HG02970 (cell line): ENCODE results near the gene OR2L2.
"Not testable (repeated sequence)": the region's sequence is repeated elsewhere in the genome, so short reads cannot be mapped to it uniquely, and the experiment has no call there.

Source experiments
- ATAC-seq: cut with Tn5 transposase; IDR thresholded peaks from one replicate; pipeline ENCODE4 v1.9.1; 2021; ENCODE audit warnings: mild to moderate bottlenecking, moderate library complexity, moderate number of reproducible peaks; ENCODE audit not compliant: unreplicated experiment, low FRiP score

Gene OR2L2

GRCh38 chr1:248029770-248030169 is at the start of gene OR2L2:
OR2L2 (plus strand) TSS chr1:248030070; CDS start chr1:248038268, 8,198 bp downstream.
- no peak for ATAC-seq

- ATAC-seq = no peak
These were observed 36.9 kb upstream of the OR2L2 start for GRCh38 chr1:247992986-247993385.

- no peak for ATAC-seq
These were observed 31.1 kb upstream of the OR2L2 start for GRCh38 chr1:247998811-247999210.

- no peak for ATAC-seq
These were observed 29.7 kb upstream of the OR2L2 start for GRCh38 chr1:248000169-248000568.

DNA sequence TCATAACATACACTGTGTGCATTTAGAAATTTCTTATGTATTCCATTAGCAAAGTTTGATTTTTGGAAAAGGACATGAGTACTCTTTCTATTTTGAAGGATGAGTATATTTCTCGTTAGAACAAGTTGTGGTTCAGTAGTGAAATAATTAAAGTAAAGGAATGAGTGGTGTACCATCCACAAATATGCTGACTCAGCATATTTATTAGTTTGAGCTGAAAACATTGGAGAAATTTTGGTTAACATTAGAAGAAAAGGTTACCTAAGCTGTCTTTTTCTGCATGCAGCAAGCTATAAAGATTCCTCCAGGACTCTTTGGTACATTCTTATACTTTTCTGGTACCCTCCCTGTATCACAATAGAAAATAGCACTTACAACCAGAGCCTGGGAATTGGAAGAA is 22.1 kb upstream of the OR2L2 start:
- no peak for ATAC-seq

GRCh38 chr1:248009681-248010080 is 20.2 kb upstream of the OR2L2 start:
- no peak for ATAC-seq

- no peak for ATAC-seq
These were observed 16.6 kb upstream of the OR2L2 start, which contains the start of gene OR2L5 for GRCh38 chr1:248013229-248013710. OR2L5 (plus strand) TSS chr1:248013660; CDS start chr1:248021948, 8,288 bp downstream.

DNA sequence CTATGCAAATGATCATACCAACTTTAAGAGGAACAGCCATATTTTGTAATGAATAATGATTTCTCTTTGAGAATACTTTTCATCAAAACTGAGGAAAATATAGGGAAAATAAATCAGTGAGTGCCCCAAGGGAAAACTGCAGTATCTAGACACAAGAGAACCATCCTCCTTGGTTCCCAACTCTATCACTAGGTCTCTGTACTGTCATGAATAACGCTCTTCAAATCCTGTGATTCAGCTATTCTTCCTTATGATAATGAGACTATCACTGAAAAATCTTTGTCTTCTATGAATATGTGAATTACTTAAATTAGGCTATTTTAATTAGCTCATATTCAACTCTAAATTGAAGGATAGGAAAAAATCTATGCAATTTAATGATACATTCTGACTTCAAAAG is 14.1 kb upstream of the OR2L2 start:
- ATAC-seq = no peak

DNA sequence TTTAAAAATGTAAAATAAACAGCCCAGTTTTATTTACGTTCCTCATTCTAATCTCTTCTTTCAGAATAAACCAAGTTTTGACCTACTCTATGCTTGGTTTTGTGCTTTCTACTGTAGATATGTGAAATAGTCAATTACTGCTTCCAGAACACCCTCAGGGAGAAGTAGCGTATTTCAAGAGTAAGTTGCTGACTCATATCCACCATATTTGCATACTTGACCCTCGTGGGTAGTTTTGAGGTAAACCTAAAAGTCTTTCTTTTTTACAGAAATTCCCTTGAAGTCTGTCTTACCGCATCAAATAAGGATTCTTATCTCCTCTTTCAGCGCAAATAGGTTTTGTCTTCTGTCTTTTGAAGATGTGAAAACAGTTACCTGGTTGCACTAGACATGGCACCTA is 15.3 kb downstream of the OR2L2 start:
- ATAC-seq = no peak

DNA sequence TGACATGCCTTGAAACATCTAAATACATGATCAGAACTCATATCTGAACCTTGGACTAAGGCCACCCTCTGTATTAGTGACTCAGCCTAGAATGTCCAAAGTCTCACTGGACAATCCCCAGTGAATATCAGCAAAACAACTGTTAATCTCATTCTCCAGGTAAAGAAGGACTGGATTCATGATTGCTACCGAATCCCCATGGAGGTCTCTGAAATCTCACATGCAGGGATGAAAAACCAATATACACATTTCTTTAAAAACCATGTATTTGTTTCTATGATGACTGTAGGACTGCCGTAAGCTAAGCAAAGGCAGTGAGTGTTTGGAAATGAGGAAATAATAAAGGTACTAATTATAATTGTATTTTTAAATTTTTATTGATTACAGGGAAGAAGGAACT is 16.7 kb downstream of the OR2L2 start, which contains the start of gene OR2L3:
TSS of gene OR2L3 (plus strand) at position 301 of the 400 bp plus-strand sequence. CDS start 13,846 bp downstream, outside the sequence.
- no peak for ATAC-seq

- no peak for ATAC-seq
These were observed 17.1 kb downstream of the OR2L2 start for GRCh38 chr1:248047008-248047407.

DNA sequence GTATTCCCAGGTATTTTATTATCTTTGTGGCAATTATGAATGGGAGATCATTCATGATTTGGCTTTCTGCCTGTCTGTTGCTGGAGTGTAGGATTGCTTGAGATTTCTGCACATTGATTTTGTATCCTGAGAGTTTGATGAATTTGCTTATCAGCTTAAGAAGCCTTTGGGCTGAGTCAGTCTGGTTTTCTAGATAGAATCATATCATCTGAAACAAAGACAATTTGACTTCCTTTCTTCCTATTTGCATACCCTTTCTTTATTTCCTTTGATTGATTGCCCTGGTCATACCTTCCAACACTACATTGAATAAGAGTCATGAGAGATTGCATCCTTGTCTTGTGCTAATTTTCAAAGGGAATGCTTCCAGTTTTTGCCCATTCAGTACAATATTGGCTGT is 24.8 kb downstream of the OR2L2 start:
- no peak for ATAC-seq

DNA sequence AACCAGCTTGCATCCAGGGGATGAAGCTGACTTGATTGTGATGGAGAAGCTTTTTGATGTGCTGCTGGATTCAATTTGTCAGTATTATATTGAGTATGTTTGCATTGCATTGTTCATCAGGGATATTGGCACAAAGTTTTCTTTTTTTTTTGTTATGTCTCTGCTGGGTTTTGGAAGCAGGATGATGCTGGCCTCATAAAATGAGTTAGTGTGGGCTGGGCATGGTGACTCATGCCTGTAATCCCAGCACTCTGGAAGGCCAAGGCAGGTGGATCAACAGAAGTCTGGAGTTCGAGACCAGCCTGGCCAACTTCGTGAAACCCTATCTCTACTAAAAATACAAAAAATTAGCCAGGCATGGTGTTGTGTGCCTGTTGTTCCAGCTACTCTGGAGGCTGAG is 25.4 kb downstream of the OR2L2 start:
- no peak for ATAC-seq

- ATAC-seq = no peak
These were observed 35.2 kb downstream of the OR2L2 start for GRCh38 chr1:248065071-248065470.

DNA sequence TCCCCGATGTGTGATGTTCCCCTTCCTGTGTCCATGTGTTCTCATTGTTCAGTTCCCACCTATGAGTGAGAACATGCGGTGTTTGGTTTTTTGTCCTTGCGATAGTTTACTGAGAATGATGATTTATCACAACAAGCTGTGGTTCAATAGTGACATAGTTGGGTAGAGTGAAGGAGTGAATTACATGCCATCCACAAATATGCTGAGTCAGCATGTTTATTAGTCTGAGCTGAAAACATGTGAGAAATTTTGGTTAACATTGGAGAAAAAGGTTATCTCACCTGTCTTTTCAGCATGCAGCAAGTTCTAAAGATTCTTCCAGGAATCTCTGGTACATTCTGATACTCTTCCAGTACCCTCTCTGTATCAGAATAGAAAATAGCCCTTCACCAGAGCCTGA is 35.7 kb downstream of the OR2L2 start:
- no peak for ATAC-seq

DNA sequence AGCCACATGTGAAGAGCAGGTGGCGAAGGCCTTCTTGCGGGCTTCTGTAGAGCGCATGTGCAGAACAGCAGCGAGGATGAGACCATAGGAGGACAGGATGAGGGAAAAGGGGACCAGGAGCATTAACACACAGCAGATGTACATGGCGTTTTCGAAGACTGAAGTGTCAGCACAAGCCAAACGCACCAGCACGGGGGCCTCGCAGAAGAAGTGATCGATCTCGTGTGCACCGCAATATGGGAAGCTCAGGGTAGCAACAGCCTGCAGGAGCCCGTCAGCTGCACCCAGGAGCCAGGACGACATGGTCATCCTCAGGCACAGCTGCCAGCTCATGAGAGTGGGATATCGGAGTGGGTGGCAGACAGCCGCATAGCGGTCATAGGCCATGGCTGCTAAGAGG is 54.0 kb downstream of the OR2L2 start:
- ATAC-seq = not testable (repeated sequence)
